Astrocyte (in vitro differentiated cells and primary cell): Measurements from ENCODE around the gene UTS2R.

Source experiments
- EZH2 ChIP-seq: IDR thresholded peaks from 2 replicates; pipeline ENCODE4 v1.6.1; 2012; ENCODE audit warnings: mild to moderate bottlenecking, low read length, inconsistent platforms; ENCODE audit not compliant: insufficient read depth
- TF ChIP-seq, protein P1 (sequence below): IDR thresholded peaks from 2 replicates; pipeline ENCODE4 v1.5.1; 2011; ENCODE audit warnings: low read depth, mild to moderate bottlenecking, inconsistent platforms, low read length, moderate library complexity; ENCODE audit not compliant: insufficient read depth

DNA sequence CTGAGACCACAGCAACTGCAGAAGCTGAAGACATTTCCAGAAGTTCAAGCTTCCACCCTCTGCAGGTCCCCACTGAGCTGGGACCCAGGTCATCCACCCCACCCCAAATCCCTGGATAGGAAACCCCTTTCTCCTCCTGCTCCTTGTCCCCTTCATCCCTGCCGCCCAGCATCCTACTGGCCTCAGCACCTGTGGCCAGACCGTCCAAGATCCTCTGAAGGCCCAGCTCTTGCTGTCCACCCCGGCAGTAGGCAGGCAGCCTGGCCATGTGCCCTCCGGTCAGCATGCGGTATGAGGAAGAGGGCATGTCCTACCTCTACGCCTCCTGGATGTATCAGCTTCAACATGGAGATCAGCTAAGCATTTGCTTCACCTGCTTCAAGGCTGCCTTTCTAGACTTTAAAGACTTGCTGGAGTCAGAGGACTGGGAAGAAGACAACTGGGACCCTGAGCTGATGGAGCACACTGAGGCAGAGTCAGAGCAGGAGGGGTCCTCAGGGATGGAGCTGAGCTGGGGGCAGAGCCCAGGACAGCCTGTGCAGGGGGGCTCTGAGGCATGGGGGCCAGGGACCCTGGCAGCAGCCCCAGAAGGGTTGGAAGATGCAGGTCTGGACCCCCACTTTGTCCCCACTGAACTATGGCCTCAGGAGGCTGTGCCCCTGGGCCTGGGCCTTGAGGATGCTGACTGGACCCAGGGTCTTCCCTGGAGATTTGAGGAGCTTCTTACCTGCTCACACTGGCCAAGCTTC, 9.5 kb upstream of the UTS2R start:
- TF ChIP-seq, protein P1, sequence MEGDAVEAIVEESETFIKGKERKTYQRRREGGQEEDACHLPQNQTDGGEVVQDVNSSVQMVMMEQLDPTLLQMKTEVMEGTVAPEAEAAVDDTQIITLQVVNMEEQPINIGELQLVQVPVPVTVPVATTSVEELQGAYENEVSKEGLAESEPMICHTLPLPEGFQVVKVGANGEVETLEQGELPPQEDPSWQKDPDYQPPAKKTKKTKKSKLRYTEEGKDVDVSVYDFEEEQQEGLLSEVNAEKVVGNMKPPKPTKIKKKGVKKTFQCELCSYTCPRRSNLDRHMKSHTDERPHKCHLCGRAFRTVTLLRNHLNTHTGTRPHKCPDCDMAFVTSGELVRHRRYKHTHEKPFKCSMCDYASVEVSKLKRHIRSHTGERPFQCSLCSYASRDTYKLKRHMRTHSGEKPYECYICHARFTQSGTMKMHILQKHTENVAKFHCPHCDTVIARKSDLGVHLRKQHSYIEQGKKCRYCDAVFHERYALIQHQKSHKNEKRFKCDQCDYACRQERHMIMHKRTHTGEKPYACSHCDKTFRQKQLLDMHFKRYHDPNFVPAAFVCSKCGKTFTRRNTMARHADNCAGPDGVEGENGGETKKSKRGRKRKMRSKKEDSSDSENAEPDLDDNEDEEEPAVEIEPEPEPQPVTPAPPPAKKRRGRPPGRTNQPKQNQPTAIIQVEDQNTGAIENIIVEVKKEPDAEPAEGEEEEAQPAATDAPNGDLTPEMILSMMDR, result no peak
- TF ChIP-seq EZH2, result no peak
